ENCODE data around the gene STKLD1.

- TF ChIP-seq ZNF274 (IDR thresholded peaks at IDR 0.05; ENCODE audit: low read depth, low read length) (no peak), SUZ12 (IDR thresholded peaks at IDR 0.05; ENCODE audit: extremely low read depth, insufficient read depth, insufficient read length) (no peak), YY1 (IDR thresholded peaks at IDR 0.05; ENCODE audit: insufficient read depth, insufficient read length) (no peak)
These were observed 76.4 kb downstream of the STKLD1 start for GRCh38 chr9:133452562-133452961.
